Psoas muscle (tissue), 8 donors: ENCODE results near the gene DIAPH3. TPM values are rescaled to one million over a fixed set of nuclear protein-coding genes. Genes with fewer than 3 reads are reported as not detected.

Experiments
- ATAC-seq, 4 donors: fragments of 200-7000 bp; cut with Tn5 transposase; one replicate each; pipeline ENCODE4 v1.9.1; 2020; ENCODE audit warnings: moderate library complexity in 3 of 4, mild to moderate bottlenecking in 2 of 4
- DNase-seq, 2 donors: peaks; one replicate each; pipeline ENCODE4 v3.0.0-alpha.2; 2020
- H3K27ac ChIP-seq: fragments of 200-600 bp; one replicate; pipeline ENCODE4 v1.8.0; 2022
- H3K27me3 ChIP-seq, 3 donors: fragments of 200-600 bp in 1 of 3; one replicate each; pipeline versions ENCODE4 v1.6.1 to v1.8.0; 2013 to 2022; ENCODE audit warnings: low read length in 2 of 3, mild to moderate bottlenecking in 2 of 3, moderate library complexity in 1 of 3; ENCODE audit not compliant: insufficient read depth in 3 of 3
- H3K36me3 ChIP-seq, 2 donors: fragments of 200-600 bp in 1 of 2; one replicate each; pipeline versions ENCODE4 v1.6.1 to v1.8.0; 2013 to 2022; ENCODE audit warnings: low read depth in 1 of 2, mild to moderate bottlenecking in 1 of 2, moderate library complexity in 1 of 2; ENCODE audit not compliant: insufficient read depth in 1 of 2
- H3K4me1 ChIP-seq: fragments of 200-600 bp; one replicate; pipeline ENCODE4 v1.8.0; 2022
- H3K4me3 ChIP-seq: fragments of 200-600 bp; one replicate; pipeline ENCODE4 v1.8.0; 2022; ENCODE audit warnings: mild to moderate bottlenecking
- H3K9me3 ChIP-seq: fragments of 200-600 bp; one replicate; pipeline ENCODE4 v1.8.0; 2022
- CTCF ChIP-seq: fragments of 200-600 bp; IDR thresholded peaks from one replicate; pipeline ENCODE4 v1.8.0; 2022; ENCODE audit warnings: antibody characterized with exemption
- WGBS, 3 donors: extraction: QIAGEN DNeasy Blood & Tissue Kit; methylation state at CpG; one replicate each; pipeline versions ENCODE4 v1.1.6 to v1.1.7; 2013; 5-methylcytosine and 5-hydroxymethylcytosine counted together
- intact Hi-C, 2 donors: fragments of 100-400 bp; cut with DNase I; formaldehyde crosslinking; loops; one replicate each; pipeline versions ENCODE4 v1.11.0 to v1.14.2; 2022
- polyA plus RNA-seq, 3 donors: library from polyadenylated mRNA; stranded (reverse); fragments of 200-250 nt; gene quantifications; one replicate each; pipeline ENCODE4 v1.2.3, GENCODE V29; 2013
- total RNA-seq, 4 donors: library from RNA; stranded (reverse); fragmentation: NEBNext Ultra II Directional in 2 of 4; extraction: Animal tissue kit (Norgen Biotek cat#: 25700) in 2 of 4; gene quantifications; one replicate each; pipeline versions ENCODE4 v1.2.1 to v1.2.4, GENCODE V29; 2021 to 2023
- donor health status: healthy with polysubstance abuse.
- donor health status: DM: no; HTN: no; CAD: no; lungs with moderate emphysema.
- donor health status: Bipolar disorder and iron deficiency.
- donor health status: healthy.
- donor health status: DM: yes; HTN: yes; CAD: no.
- donor health status: DM: no; HTN: no; CAD: no.
- donor health status: DM: no; HTN: no; CAD: no.
- donor health status: DM: yes; HTN: yes; CAD: no.

The DIAPH3 gene
- total and polyA plus RNA-seq, 7 donors = 0.03 to 0.10 (median 0.08) TPM; not detected in 4

- no peaks in the 10 kb centered on the region for H3K4me1 ChIP-seq
- DNase-seq (no peak), ATAC-seq (no peak)
- intact Hi-C loops = no loop called here
- H3K4me3 ChIP-seq = no peak overlapping the region
- no peaks in the 10 kb centered on the region for H3K9me3 ChIP-seq
- H3K36me3 ChIP-seq = no peaks in the 10 kb centered on the region
- 83 to 87% (median 86%) methylated on average over 5 of the region's 5 CpGs for WGBS, 3 donors
- no peak for TF ChIP-seq CTCF
- no peak overlapping the region for H3K27ac ChIP-seq
- H3K27me3 ChIP-seq = peaks cover 0 to 5% (median 0%) of the 10 kb centered on the region in 3 donors
Measured at GRCh38 chr13:60174113-60174512, 10.4 kb upstream of the DIAPH3 start.

- H3K36me3 ChIP-seq = no peaks in the 10 kb centered on the region
- H3K27me3 ChIP-seq = peaks cover 0 to 5% (median 0%) of the 10 kb centered on the region in 3 donors
- ATAC-seq (no peak), DNase-seq (no peak)
- no peak overlapping the region for H3K27ac ChIP-seq
- TF ChIP-seq CTCF = no peak
- no peaks in the 10 kb centered on the region for H3K9me3 ChIP-seq
- H3K4me3 ChIP-seq = no peak overlapping the region
- 74 to 83% (median 78%) methylated on average over 2 of the region's 2 CpGs for WGBS, 3 donors
- no peaks in the 10 kb centered on the region for H3K4me1 ChIP-seq
- intact Hi-C loops = no loop called here
Measured at GRCh38 chr13:60172111-60172510, 8.4 kb upstream of the DIAPH3 start.

- Histone ChIP-seq H3K27ac (no peak overlapping the region), H3K4me3 (no peak overlapping the region), H3K27me3 (no peaks in the 10 kb centered on the region), H3K4me1 (peaks cover under 1% of the 10 kb centered on the region), H3K36me3 (no peaks in the 10 kb centered on the region), H3K9me3 (no peaks in the 10 kb centered on the region)
- intact Hi-C loops = no loop called here
- 86 to 95% (median 93%) methylated on average over 3 of the region's 3 CpGs for WGBS, 3 donors
- DNase-seq = no peak
- TF ChIP-seq CTCF = no peak
- ATAC-seq = no peak
Measured at GRCh38 chr13:60170414-60170813, 6.7 kb upstream of the DIAPH3 start.

- H3K4me1 ChIP-seq = peaks cover 7% of the 10 kb centered on the region
- no peak overlapping the region for H3K4me3 ChIP-seq
- H3K27ac ChIP-seq = no peak overlapping the region
- ATAC-seq (no peak), DNase-seq (no peak)
- no peaks in the 10 kb centered on the region for H3K36me3 ChIP-seq
- 83 to 91% (median 88%) methylated on average over 3 of the region's 3 CpGs for WGBS, 3 donors
- H3K27me3 ChIP-seq = no peaks in the 10 kb centered on the region
- no peak for TF ChIP-seq CTCF
- intact Hi-C loops = loop anchor here (10.0 kb wide), 1 partner anchor 235 kb away; no protein-coding TSS in a partner anchor
- no peaks in the 10 kb centered on the region for H3K9me3 ChIP-seq
Measured at GRCh38 chr13:60169239-60170031, 5.7 kb upstream of the DIAPH3 start.
